ENCODE data around the gene GRAP.
"Not testable (repeated sequence)": the region's sequence is repeated elsewhere in the genome, so short reads cannot be mapped to it uniquely, and the experiment has no call there.

Gene GRAP

DNA sequence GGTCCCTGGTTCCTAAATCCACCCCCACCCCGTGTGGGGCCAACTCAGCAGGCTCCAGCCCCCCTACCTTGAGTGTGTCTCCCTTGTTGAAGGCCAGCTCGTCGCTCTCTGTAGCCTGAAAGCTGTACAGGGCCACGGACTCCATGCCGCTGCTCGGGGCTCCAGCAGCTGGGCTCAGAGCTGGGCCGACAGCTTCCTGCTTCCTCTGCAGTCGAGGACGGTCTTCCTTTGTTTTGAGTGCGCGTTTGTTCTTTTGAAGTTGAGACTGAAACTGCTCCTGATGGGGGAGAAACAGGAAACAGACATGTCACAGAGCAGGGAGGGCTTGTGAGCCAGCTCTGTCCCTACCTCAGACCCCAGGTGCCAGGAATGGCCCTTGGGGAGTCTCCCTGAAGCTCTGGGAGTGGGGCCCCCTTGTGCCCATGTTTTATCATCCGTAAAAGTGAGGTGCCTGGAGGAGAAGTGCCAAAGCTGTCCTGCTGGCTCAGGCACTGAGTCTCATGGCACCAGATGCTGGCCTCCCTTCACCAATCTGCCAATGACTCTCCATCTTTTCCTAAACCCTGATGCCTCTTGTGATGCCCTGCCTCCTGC, at the start of gene GRAP:
GRAP (minus strand) TSS at position 176 of the 594 bp plus-strand sequence; CDS start at position 145, 31 bp downstream.
- DNase-seq (ENCODE audit: low spot score), result not testable (repeated sequence)

DNA sequence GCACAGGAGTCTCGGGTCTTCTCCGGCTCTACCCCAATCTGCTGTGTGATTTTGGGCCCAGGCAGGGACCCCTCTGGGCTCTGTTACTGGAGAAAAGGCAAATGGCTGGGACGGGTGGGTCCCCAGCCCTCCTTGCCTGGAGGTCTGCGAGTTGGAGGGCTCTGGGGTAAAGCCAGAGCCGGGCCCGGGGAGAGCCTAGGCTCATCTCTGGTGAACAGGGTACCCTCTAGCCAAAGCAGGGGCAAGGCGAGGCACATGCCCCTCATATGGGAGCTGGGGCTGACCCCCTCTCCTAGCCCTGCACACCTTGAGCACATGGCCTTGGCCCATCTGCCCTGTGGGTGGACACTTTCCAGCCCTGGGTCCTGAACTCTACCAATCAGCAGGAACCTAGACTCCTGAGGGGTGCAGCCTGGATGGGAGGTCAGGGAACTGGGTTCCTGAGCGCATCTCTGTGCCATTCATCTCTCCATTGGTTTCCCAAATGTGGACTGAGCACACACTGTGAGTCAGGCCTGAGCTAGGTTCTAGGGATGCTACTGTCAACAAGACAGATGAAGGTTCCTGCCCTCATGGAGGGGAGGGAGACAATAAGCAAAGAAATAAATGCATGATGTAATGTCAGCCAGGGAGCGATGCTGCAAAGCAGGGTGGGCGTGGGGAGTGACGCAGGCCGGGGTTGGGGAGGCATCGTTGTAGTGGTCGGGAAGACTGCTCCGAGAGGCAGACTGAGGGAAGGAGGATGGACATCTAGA, 47.1 kb upstream of the GRAP start:
- DNase-seq (ENCODE audit: low spot score), result not testable (repeated sequence)

DNA sequence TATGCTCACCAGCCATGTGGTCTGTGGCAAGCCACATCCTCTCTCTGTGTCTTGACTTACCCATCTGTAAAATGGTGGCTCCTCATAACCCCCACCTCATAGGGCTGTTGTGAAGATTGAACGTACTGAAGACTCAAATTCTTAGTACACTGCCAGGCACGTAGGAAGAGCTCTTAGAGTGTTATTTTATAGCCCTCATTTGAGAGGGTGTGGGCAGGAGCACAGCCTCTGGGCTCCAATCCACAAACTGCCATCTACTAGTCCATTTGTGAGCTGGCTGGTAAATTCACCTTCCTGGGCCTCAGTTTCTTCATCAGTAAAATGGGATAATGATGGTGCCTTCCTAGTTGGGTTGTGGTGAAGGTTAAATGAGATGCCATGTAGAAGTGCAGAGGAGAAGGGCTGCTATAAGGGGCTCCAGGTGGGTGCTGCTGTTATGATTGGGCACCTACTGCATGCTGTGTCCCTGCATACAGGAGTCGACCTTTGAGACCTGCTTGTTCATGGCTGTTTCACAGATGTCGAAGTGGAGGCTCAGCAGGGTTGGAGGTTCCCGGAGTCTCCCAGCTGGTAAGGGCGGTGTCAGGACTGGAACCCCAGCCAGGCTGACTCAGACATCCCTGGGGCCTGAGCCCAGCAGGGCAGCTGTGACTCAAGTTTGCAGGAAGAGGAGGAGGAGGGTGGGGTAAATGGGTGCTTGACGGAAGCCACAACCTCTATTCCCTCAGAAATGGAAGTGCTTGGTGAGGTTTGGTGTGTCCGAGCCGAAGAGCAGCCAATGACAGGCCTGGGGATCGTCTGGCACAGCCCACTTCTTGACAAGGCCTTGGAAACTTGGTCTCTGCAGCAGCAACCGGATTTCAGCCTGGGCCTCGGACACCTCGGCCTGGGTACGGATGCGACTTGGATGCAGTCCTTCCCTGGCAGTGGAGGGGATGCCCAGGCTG, 46.3 kb upstream of the GRAP start:
- DNase-seq (ENCODE audit: low spot score), result not testable (repeated sequence)

DNA sequence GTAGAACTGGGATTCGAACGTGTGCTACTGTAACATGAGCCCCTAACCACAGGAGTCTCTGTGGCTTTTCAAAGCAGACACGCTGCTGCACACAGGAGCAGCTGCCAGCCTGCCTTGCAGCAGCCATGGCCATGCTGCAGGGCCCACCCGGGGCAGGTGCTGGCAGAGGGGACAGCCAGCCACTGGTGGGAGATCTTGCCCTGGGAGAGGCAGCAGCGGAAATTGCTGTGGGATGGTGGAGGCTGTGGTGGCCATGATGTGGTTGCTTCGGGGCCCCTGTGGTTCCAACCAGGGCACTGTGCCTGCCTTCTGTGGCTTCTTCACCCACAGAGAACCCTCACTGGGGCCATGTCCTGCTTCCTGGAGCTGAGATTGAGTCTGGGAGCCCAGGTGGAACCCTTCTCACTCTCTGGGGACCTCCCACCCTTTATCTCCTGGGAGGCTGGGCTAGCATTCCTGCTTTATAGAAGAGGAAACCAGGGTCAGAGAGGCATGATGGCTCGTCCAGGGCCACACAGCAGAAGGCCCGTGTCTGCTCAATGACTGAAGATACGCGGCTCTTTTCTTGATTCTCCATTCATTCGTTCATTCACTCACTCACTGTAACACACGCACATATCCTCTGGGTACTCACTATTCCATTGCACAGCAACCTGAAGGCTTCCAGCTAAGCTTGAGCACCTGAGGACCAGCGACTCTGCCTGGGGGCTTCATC, 43.5 kb upstream of the GRAP start:
- DNase-seq (ENCODE audit: low spot score), result not testable (repeated sequence)

DNA sequence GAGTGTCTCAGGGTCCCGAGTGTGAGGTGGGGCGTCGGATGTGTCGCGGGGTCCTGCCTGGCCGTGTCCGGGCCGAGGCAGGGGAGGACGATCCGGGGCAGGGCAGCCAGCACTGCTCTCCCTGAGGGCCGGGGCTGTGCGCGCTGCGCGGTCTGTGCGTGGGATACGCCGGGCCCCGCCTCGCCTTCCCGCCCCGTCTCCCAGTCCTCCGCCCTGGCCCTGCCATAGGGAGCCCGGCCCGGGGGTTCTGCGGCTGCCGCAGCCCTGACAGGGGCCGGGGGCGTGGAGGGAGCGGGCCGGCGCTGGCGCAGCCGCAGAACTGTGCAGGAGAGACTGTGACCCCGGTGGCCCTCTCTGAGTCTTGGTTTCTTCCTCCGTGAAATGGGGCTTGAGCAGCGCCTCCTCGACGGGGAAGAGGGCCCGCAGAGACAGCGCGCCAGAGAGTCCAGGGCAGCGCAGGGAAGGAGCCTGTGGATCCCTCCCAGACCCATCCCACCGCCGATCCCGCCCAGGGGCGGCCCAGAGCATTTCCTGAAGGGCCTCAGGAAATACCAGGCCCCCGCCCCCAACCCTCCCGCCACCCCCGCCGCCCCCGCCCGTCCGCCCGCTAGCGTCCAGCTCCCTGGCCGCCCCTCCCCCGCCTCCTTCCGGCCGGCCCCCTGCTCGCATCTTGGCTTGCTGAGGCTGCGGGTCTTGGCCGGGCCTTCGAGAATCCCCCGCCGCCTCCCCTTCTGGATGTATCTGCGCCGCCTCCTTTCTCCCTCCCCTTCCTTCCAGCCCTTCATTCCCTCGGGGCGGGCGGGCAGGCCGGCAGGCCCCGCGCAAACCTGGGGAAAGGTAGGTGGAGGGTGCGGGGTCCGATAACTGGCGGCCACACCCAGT, 42.3 kb upstream of the GRAP start:
- DNase-seq (ENCODE audit: low spot score), result not testable (repeated sequence)

DNA sequence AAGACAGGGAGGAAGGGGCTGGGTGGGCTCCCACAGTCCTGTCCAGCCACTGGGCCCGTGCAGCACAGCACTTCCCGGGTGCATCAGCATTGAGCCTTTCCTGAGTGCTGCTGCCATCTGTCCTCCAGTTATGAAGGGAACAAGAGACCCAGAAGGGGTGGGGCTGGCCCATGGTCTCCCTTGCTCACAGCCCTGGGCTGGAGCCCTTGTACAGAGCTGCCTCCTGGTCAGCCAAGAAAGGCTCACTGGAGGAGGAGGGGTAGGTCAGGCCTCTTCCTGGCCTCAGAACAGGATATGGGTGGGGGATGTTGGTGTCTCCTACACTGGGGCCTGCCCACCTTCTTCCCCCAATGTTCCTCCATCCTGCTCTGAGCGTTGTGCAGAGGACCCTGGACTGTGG, 30.6 kb upstream of the GRAP start:
- not testable (repeated sequence) for DNase-seq (ENCODE audit: low spot score)

DNA sequence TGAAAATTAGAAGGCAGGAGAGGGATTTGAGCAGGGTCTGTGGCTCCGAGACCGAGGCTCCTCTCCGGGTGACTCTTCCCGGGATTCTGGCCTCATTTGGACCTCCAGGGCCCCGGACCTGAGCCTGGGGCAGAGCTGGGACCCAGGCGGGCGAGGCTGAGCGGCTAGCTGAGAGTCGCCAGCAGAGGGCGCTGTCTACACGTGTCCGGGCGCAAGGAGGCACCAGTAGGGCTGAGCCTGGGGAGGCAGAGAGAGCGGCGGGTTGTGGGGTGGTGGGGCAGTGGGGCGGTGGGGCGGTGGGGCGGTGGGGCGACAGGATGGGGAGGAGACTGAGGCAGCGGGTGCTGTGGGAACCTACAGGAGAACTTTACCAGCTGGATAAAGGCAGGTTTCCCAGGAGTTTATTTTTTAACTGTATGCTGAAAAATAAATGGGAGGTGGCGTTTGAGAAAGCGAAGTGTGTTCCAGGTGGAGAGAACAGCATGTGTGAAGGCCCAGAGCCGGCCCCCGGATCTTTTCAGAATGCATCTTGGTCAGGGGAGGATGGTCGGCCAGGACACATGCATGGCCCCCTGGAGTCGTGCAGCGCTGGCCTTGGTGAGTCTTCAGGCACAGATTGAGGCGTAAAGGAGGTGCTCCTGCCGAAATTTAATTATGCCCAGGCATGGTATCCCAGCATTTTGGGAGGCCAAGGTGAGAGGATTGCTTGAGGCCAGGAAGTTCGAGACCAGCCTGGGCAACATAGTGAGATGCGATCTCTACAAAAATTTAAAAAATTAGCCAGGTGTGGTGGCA, 29.8 kb upstream of the GRAP start:
- DNase-seq (ENCODE audit: low spot score), result not testable (repeated sequence)

DNA sequence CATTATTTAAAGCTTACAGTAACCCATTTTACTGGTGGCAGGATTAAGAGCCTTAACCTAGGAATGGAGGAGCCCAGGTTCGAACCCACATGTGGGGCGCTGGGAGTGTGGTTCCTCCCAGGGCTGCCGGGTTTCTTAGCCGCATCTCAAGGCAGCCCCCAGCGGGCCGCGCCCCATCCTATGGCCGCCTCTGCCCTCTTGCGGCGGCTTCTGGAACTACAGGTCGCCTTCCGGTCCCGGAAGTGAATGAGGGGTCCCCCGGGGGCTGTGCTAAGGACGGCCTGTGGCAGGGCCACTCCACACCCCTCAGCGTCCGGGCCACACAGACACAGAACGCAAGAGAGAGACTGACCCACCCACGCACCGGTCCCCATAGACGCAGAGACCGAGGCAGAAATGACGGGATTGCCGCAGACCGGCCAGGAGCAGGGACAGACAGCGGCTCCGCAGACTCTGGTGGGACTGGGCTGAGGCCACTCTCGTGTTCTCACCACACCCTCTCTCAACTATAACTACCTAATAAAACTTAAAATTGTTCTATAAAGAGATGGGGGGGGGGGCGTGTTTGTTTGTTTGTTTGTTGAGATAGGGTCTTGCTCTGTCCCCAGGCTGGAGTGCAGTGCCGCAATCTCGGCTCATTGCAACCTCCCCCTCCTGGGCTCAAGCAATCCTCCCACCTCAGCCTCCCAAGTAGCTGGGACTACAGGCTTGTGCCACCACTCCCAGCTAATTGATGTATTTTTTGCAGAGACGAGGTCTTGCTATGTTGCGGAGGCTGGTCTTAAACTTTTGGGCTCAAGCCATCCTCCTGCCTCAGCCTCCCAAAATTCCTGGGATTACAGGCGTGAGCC, 23.8 kb upstream of the GRAP start:
- DNase-seq (ENCODE audit: low spot score), result not testable (repeated sequence)

DNA sequence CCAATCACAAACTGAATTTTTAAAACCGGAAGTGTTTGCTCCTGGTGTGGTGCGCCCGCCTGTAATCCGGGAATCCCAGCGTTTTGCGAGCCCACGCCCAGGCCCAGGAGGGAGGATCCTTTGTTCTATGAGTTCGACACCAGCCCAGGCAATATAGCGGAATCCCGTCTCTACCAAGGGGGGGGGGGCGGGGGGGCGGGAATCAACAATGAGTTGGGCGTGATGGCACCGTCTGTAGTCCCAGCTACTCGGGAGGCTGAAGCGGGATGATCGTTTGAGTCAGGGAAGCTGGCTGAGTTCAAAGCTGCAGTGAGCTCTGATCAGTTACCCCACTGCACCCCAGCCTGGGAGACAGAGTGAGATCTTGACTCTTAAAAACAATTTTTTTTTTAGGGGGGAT, 17.6 kb upstream of the GRAP start:
- not testable (repeated sequence) for DNase-seq (ENCODE audit: low spot score)

DNA sequence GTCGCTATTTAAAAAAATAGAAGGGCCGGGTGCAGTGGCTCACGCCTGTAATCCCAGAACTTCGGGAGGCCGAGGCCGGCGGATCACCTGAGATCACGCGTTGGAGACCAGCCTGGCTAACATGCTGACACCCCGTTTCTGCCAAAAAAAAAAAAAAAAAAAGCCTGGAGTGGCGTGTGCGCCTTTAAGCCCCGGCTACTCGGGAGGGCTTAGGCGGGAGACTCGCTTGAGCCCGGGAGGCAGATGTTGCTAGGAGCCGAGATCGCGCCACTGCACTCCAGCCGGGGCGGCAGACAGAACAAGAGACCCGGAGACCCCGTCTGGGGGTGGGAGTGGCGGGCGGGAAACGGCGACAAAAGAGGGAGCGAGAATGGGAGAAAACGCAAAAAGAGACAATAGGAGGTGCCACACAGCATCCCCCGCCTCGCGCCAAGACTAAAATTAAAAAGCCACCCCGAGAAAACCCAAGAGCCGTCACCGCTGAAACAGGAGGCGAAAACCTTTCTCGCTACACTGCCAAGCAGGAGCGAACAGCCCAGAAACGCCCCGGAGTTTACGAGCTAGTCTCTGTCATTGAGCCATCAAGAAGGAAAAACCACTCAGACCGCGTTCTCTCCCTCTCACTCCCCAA, 16.7 kb upstream of the GRAP start:
- DNase-seq (ENCODE audit: low spot score), result not testable (repeated sequence)

DNA sequence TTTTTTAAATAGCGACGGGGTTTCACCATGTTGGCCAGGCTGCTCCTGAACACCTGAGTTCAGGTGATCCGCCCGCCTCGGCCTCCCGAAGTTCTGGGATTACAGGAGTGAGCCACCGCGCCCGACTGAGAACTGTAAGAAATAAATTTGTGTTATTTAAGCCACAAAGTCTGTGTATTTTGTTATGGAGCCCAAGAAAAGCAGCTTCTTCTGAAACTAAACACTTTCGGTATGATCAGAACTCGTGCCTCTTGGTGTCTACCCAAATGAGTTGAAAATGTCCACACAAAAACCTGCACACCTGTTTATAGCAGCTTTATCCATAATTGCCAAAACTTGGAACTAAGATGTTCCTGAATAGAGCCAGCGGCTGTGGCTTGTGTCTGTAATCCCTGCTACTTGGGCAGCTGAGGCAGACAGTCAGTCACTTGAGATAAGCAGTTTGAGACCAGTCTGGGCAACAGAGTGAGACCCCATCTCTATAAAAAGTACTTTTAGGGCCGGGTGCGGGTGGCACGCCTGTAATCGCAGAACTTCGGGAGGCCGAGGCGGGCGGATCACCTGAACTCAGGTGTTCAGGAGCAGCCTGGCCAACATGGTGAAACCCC, 16.1 kb upstream of the GRAP start:
- not testable (repeated sequence) for DNase-seq (ENCODE audit: low spot score)

DNA sequence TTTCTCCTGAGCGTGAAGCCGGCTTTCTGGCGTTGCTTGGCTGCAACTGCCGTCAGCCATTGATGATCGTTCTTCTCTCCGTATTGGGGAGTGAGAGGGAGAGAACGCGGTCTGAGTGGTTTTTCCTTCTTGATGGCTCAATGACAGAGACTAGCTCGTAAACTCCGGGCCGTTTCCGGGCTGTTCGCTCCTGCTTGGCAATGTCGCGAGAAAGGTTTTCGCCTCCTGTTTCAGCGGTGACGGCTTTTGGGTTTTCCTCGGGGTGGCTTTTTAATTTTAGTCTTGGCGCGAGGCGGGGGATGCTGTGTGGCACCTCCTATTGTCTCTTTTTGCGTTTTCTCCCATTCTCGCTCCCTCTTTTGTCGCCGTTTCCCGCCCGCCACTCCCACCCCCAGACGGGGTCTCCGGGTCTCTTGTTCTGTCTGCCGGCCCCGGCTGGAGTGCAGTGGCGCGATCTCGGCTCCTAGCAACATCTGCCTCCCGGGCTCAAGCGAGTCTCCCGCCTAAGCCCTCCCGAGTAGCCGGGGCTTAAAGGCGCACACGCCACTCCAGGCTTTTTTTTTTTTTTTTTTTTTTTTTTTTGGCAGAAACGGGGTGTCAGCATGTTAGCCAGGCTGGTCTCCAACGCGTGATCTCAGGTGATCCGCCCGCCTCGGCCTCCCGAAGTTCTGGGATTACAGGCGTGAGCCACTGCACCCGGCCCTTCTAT, 15.4 kb upstream of the GRAP start:
- DNase-seq (ENCODE audit: low spot score), result not testable (repeated sequence)

DNA sequence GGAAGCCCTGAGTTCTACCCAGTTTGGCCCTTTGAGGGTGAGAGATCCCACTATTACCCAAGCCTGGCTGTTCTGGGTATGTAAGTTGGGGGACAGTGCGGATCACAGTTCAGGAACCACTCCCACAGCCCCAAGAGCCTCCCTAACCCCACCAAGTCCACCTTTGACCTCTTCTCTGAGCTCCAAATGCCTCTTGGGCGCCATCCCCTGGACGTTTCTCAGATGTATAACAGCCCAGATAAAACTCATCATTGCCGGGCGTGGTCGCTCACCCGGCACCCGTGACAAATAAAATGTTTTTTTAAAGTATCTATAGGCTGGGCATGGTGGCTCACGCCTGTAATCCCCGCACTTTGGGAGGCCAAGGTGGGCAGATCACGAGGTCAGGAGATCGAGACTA, 8.7 kb upstream of the GRAP start:
- DNase-seq (ENCODE audit: low spot score), result not testable (repeated sequence)

DNA sequence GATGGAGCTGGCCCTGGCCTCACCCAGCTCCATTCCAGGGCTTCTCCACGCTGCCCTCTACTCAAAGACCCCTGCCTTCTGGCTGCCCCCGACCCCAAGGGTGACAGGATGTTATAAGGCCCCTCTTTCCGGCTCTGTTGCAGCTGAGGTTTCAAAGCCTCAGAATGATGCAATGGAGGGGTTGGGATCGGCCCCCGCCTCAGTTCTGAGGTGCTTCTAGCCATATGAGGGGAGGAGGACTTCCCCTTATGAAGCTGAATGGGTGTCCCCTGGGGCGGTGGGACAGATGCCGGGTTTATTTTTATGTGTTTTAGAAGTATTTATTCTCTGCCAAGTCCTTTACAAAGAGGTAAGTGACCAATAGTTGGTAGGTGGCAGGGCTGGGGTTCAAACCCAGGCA, 2.1 kb upstream of the GRAP start:
- not testable (repeated sequence) for DNase-seq (ENCODE audit: low spot score)

DNA sequence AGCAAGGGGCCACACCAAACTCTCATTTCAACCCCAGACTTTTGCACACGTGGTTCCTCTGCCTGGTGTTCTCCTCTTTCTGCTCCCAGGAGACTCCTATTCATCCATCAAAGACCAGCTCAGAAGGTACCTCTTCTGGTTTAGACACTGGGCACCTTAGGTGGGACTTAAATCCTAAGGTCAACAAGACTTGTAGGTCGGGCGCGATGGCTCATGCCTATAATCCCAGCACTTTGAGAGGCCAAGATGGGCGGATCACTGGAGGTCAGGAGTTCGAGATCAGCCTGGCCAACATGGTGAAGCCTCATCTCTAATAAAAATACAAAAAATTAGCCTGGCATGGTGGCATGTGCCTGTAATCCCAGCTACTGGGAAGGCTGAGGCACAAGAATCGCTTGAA, 753 bp upstream of the GRAP start:
- DNase-seq (ENCODE audit: low spot score), result not testable (repeated sequence)

DNA sequence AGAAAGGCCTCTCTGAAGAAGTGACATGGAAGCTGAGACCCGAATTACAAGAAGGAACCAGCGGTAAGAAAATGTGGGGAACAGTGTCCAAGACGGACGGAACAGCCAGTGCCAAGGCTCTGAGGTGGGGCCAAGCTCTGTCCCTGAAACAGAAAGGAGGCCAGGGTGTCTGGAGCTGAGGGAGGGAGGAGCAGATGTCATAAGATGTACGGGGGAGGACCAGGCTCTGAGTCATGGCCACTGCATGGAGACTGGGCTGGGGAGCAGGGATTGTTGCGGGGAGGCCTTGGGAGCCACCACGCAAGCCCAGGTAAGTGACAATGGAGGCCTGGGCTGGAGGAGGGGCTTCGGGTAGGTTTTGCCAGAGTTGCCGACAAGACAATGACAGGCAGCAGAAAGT, 2.1 kb downstream of the GRAP start:
- not testable (repeated sequence) for DNase-seq (ENCODE audit: low spot score)

DNA sequence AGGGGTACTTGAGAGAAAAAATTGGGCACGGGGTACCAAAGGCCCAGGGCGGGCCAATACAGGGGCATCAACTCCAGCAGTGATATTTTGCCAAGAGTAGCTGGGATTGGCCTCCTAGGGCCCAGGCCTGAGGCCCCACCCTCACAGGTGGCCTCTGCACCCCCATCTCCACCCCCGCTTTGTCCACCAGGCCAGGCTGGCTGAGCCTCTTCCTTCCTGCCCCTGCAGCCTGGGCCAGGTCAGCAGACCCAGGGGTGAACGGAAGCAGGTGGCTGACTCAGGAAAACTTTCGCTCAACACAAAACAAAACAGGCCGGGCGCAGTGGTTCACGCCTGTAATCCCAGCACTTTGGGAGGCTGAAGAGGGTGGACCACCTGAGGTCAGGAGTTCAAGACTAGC, 3.7 kb downstream of the GRAP start:
- not testable (repeated sequence) for DNase-seq (ENCODE audit: low spot score)
